GM08714 (cell line): Measurements from ENCODE around the gene GFY.

Experiments
- H3K4me3 ChIP-seq: fragments of 200-500 bp; sonication (Bioruptor generic); 2 replicates; pipeline ENCODE4 v1.5.1; 2014; ENCODE audit warnings: mild to moderate bottlenecking, low read length, inconsistent platforms
- ZNF274 ChIP-seq: IDR thresholded peaks from 2 replicates; pipeline ENCODE4 v1.6.1; 2012; ENCODE audit warnings: mild to moderate bottlenecking, low read depth, low read length

The GFY gene

DNA sequence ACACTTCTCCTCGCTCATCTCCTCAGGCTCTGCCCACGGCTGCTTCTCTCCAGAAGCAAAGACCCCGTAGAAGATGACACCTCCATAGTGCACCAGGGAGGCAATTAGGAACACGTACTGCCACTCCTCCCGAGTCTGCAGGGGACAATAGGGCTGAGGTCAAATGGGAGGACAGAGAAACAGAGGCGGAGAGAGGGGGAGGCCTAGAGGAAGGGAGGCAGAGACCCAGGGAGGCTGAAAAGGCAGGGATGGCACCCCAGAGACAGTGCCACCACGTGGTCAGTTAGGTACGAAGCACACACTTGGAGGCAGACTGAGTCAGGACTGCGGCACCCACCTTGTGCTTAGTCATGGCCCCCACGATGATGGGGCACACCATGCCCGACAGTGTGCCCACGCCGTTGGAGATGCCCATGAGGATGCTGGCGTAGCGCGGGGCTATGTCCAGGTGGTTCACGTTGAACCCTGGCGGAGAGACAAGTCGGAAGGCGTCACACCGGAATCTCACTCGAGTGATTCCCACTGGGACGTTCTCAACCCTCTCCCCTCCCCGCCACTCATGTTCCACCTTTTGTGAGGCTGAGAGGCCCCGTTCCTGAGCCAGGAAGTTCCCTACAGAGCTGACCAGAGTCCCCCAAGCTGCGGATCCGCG, 5.6 kb downstream of the GFY start:
- H3K4me3 ChIP-seq, result no peak overlapping the region

DNA sequence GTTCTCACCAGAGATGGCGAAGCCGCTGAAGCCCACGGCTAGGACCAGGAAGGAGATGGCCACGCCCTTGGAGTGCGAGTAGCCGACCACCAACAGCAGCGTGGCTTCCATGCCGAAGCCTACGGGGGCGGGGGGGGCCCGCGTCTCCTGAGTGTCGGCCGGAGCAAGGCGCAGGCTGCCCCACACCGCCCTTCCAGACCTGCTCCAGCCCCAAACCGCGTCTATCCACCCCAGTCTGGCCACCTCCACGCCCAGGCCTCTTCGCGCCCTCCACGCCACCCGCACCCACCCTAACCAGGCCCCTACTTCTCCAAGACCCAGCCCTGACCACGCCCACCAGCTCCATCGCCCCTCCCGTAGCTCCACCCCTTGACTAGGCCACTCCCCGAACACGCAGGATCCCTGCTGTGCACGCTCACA, 6.2 kb downstream of the GFY start:
- no peak overlapping the region for H3K4me3 ChIP-seq
- TF ChIP-seq ZNF274, result no peak

More for the DNA sequence above, 5.6 kb downstream of the GFY start:
- TF ChIP-seq ZNF274, result no peak

DNA sequence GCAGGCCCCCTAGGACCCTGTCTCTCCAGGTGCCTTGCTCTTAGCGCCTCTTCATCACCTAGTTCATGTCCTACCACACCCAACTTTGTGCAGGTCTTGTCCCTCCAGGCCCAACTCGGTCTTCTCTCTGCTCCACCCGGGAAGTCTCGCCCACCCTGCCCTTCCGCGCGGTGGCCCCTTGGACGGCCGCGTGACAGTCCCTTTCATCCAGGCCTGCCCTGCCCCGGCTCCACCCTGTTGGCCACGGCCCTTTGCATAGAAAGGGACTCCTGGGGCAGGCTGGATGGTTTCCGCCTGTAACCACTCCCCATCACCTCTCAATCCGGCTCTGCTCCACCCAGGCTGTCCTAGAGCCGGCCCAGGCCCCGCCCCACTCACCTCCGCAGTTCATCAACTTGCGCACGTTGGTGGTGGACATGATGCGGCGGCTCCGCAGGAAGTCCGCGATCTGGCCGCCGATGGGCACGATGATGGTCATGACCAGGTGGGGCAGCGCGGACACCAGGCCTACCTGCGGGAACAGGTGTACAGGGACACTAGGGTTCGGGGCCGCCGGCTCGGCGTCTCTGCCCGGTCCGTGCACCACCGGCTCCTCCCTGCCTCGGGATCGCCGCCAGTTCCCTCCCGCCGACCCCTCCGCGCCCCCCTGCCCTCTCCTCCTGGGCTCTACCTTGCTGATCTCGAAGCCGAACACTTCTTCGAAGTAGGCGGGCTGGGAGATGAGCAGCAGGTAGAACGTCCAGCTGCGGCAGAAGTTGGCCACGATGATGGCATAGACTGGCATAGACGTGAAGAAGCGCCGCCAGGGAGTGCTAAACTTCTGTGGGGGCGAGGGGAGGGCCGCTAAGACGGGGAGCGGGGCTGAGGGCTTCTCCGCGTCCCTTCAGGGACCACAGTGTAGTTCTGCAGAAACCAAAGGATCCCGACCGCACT, 7.2 kb downstream of the GFY start:
- no peak overlapping the region for H3K4me3 ChIP-seq
- no peak for TF ChIP-seq ZNF274

DNA sequence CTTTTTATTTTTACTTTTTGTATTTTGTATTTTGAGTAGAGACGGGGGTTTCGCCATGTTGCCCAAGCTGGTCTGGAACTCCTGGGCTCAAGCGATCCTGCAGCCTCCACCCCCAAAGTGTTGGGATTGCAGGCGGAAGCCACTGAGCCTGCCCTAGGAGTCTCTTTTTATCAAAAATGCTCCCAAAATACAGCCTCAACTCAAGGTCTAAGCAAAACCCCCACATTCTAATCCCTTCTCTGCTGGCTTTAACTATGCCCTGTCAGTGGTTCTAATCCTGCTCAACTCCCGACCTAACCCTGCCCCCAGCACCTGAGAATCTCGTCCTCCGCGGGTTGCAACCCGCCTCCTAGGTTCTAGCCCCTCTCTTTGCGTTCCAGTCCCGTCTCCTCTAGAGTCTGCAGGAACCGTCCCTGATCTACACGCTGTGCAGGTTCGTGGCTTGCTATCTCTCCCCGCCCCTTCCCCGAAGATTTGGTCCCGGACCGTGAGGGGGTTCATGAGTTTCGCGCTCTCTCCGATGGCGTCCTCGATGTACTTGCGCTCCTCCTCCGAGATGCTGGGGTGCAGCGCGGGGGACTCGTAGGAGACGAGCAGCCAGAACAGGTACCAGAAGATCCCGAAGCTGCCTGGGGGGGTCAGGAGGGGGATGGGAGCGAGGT, 8.2 kb downstream of the GFY start:
- no peak for TF ChIP-seq ZNF274
- H3K4me3 ChIP-seq, result no peak overlapping the region

DNA sequence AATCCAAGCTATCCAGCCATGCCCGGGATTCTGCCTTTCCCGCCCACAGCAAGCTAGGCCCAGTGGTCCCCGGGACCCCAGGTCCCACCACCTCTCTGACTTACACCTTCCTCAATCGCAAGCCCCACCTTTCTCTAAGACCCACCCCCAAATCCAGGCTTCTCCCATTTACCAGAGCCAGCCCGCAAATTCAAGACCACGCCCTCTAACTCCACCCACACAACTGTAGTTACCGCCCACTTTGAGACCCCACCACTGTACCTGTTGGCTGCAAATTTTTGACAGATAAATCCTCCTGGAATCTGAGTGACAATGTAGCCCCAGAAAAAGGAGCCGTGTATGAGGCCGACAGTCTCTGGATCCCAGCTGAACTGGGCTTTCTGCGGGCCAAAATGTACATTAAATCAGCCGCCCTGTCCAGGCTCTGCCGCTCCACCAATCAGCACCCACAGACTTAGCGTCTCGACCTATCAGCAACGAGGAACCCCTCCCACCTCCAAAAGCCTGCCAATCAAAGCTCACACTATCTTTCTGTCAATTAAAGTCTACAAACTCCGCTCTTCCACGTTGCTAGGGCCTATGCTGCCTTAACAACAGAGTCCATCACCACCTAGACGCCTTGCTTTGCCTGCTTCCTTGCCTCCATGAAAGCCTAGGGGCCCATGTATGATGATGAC, 9.9 kb downstream of the GFY start:
- H3K4me3 ChIP-seq, result no peak overlapping the region
- no peak for TF ChIP-seq ZNF274

DNA sequence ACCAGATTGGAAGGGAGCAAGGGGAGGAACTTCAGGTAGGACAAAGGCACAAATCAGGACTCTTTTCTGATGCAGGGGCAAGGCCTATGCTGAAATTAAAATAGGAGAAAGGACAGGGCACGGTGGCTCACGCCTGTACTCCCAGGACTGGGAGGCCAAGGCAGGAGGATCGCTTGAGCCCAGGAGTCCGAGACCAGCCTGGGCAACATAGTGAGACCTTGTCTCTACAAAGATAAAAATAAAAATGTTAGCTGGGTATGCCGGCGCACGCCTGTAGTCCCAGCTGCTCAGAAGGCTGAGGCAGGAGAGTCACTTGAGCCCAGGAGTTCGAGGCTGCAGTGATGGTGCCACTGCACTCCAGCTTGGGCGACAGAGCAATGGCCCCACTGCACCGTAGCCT, 10.5 kb downstream of the GFY start:
- no peak for TF ChIP-seq ZNF274
- H3K4me3 ChIP-seq, result no peak overlapping the region

GRCh38 chr19:49436381-49437017, 11.3 kb downstream of the GFY start:
- H3K4me3 ChIP-seq, result no peak overlapping the region
- TF ChIP-seq ZNF274, result no peak

DNA sequence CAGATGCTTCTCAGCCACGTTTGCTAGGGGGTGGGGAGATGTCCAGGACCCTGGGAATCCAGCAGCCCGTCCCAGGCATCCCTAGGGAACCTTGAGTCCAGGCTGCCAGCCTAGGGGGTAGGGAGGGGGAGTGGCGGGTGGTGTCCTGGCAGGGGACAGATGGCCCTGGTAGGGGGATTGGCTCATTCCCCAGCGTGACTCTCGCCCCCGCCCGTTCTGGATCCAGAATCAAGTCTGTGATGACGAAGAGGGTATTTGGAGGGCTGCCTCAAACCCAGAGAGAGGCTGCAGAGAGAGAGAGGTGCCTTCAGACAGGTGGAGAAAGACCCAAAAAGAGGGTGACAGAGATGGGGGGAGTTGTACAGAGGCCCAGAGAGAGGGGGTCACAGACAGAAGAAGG, 12.0 kb downstream of the GFY start:
- H3K4me3 ChIP-seq, result no peak overlapping the region
- TF ChIP-seq ZNF274, result no peak

DNA sequence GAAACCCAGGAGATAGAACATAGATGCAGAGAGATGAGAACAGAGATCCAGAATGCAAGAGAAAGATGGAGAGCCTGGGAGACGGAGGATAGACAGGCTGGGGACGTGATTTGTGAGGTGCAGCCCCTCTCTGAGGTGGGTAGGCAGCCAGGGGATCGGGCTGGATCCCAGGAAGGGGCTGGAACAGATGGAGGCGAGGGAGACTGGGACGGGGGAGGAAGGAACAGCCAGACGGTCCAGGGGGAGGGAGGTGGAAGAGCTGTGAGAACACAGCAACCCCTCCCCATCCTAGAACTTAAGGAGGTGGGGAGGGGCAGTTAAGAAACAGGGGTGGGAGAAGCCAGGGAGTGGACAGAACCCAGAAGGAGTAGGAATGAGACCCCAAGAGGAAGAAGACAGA, 13.1 kb downstream of the GFY start:
- H3K4me3 ChIP-seq, result no peak overlapping the region
- no peak for TF ChIP-seq ZNF274

GRCh38 chr19:49439836-49440235, 14.6 kb downstream of the GFY start:
- no peak overlapping the region for H3K4me3 ChIP-seq
- no peak for TF ChIP-seq ZNF274

- no peak for TF ChIP-seq ZNF274
Observed at GRCh38 chr19:49440439-49441209, 15.4 kb downstream of the GFY start.

GRCh38 chr19:49441210-49441959, 16.2 kb downstream of the GFY start, which contains the start of gene SLC17A7:
TSS of gene SLC17A7 (minus strand) at chr19:49441527. CDS start at chr19:49441379, 148 bp downstream.
- no peak for TF ChIP-seq ZNF274
- H3K4me3 ChIP-seq, result no peak within 1 kb of the TSS

More at GRCh38 chr19:49440439-49441209, 15.4 kb downstream of the GFY start:
- no peak overlapping the region for H3K4me3 ChIP-seq
